B cell (primary cell): ENCODE measurements around the gene CEP95. TPM values are rescaled to one million over a fixed set of nuclear protein-coding genes. Genes with fewer than 3 reads are reported as not detected.

ENCODE experiments used
- ATAC-seq: fragments of 200-7000 bp; cut with Tn5 transposase; one replicate; pipeline ENCODE4 v1.10.0; 2021; ENCODE audit warnings: low read depth, mild to moderate bottlenecking, moderate number of reproducible peaks, moderate library complexity
- CTCF ChIA-PET: fragments of 350-600 bp; sonication (Branson Sonifier 250); formaldehyde crosslinking; loops from one replicate; lab custom pipeline; 2021; ENCODE audit warnings: antibody characterized with exemption, inconsistent platforms; lab: Charles Lee
- POLR2A ChIA-PET: fragments of 350-600 bp; sonication (Branson Sonifier 250); formaldehyde crosslinking; loops from one replicate; lab custom pipeline; 2021; ENCODE audit warnings: antibody characterized with exemption; lab: Charles Lee
- DNase-seq: peaks from one replicate; pipeline ENCODE4 v3.0.0; 2013
- H2AFZ ChIP-seq: 2 replicates; pipeline ENCODE4 v1.6.1; 2012; ENCODE audit warnings: mild to moderate bottlenecking, low read depth, low read length; ENCODE audit not compliant: insufficient read depth, poor library complexity, severe bottlenecking
- H3K27ac ChIP-seq, 2 donors: 1 replicate in 1 of 2; 2 replicates in 1 of 2; pipeline ENCODE4 v1.5.1; 2012 to 2013; ENCODE audit warnings: low read length in 2 of 2, mild to moderate bottlenecking in 2 of 2, moderate library complexity in 1 of 2
- H3K27me3 ChIP-seq, 4 experiments: fragments of 200-600 bp in 1 of 4; sonication (generic) in 1 of 4; replicated peaks in 1 of 4; 1 replicate in 2 of 4; 2 replicates in 2 of 4; pipeline versions ENCODE4 v1.6.1 to v1.7.0; 2013 to 2016; ENCODE audit warnings: low read length in 3 of 4, mild to moderate bottlenecking in 2 of 4, mixed read lengths in 1 of 4, moderate library complexity in 1 of 4; ENCODE audit not compliant: insufficient read depth in 4 of 4, control insufficient read depth in 3 of 4; ENCODE audit errors: control extremely low read depth in 1 of 4
- H3K36me3 ChIP-seq, 2 experiments: replicated peaks in 1 of 2; 1 replicate in 1 of 2; 2 replicates in 1 of 2; pipeline versions ENCODE4 v1.6.1 to v1.7.1; 2013; ENCODE audit warnings: low read length in 1 of 2; ENCODE audit not compliant: insufficient read depth in 2 of 2, control insufficient read depth in 1 of 2; ENCODE audit errors: control extremely low read depth in 1 of 2, extremely low read depth in 1 of 2
- H3K4me1 ChIP-seq, 2 donors: fragments of 200-600 bp in 1 of 2; sonication (generic) in 1 of 2; 1 replicate in 1 of 2; 2 replicates in 1 of 2; pipeline versions ENCODE4 v1.5.1 to v1.6.1; 2013 to 2017; ENCODE audit warnings: low read length in 2 of 2; ENCODE audit not compliant: control insufficient read depth in 2 of 2, insufficient read depth in 2 of 2
- H3K4me2 ChIP-seq: replicated peaks from 2 replicates; pipeline ENCODE3; 2012; ENCODE audit warnings: mild to moderate bottlenecking, low read depth, low read length; ENCODE audit not compliant: poor library complexity, severe bottlenecking
- H3K4me3 ChIP-seq, 5 experiments: fragments of 200-600 bp in 1 of 5; sonication (generic) in 1 of 5; 1 replicate in 3 of 5; 2 replicates in 2 of 5; pipeline versions ENCODE4 v1.5.1 to v1.7.0; 2011 to 2016; ENCODE audit warnings: low read length in 4 of 5, mild to moderate bottlenecking in 4 of 5, low read depth in 2 of 5, control low read depth in 1 of 5, moderate library complexity in 1 of 5; ENCODE audit not compliant: insufficient read depth in 1 of 5; ENCODE audit errors: control extremely low read depth in 1 of 5, extremely low read depth in 1 of 5
- H3K79me2 ChIP-seq: fragments of 200-600 bp; sonication (generic); one replicate; pipeline ENCODE4 v1.6.0; 2016; ENCODE audit warnings: low read length; ENCODE audit not compliant: control insufficient read depth, insufficient read depth
- H3K9ac ChIP-seq: fragments of 200-600 bp; sonication (generic); 2 replicates; pipeline ENCODE4 v1.6.1; 2017; ENCODE audit warnings: mild to moderate bottlenecking, low read length, moderate library complexity
- H3K9me3 ChIP-seq, 3 donors: one replicate each; pipeline versions ENCODE4 v1.6.1 to v1.7.1; 2013; ENCODE audit warnings: low read length in 2 of 3; ENCODE audit not compliant: control insufficient read depth in 2 of 3, insufficient read depth in 1 of 3; ENCODE audit errors: control extremely low read depth in 1 of 3
- H4K20me1 ChIP-seq: 2 replicates; pipeline ENCODE4 v1.6.0; 2012; ENCODE audit warnings: mild to moderate bottlenecking, low read length; ENCODE audit not compliant: insufficient read depth, control insufficient read depth, poor library complexity, severe bottlenecking
- H3K27ac Mint-ChIP-seq: one replicate; pipeline ENCODE4 v1.8.0; 2021; ENCODE audit warnings: mixed read lengths
- H3K27me3 Mint-ChIP-seq: one replicate; pipeline ENCODE4 v1.8.0; 2021; ENCODE audit warnings: mixed read lengths
- H3K4me1 Mint-ChIP-seq: one replicate; pipeline ENCODE4 v1.8.0; 2021; ENCODE audit warnings: mixed read lengths
- H3K4me3 Mint-ChIP-seq: one replicate; pipeline ENCODE4 v1.8.0; 2021; ENCODE audit warnings: mixed read lengths
- H3K9me3 Mint-ChIP-seq: one replicate; pipeline ENCODE4 v1.8.0; 2022; ENCODE audit warnings: mixed read lengths; ENCODE audit not compliant: insufficient read depth
- EZH2 ChIP-seq: IDR thresholded peaks from 2 replicates; pipeline ENCODE4 v1.6.1; 2012; ENCODE audit warnings: borderline replicate concordance, low read depth, mild to moderate bottlenecking, moderate library complexity, low read length; ENCODE audit not compliant: insufficient read depth, poor library complexity, severe bottlenecking
- WGBS: methylation state at CpG from one replicate; pipeline ENCODE4 v1.1.5; 2013; ENCODE audit warnings: missing lambda C conversion rate; ENCODE audit not compliant: insufficient coverage; 5-methylcytosine and 5-hydroxymethylcytosine counted together
- intact Hi-C: fragments of 100-400 bp; cut with micrococcal nuclease; formaldehyde crosslinking; loops from one replicate; pipeline ENCODE4 v1.10.0; 2022
- polyA plus RNA-seq: library from polyadenylated mRNA; depleted of rRNA; stranded (reverse); fragments of >200 nt; gene quantifications from 2 replicates; pipeline ENCODE4 v1.2.3, GENCODE V29; 2012
- total RNA-seq, 2 donors: library from RNA; stranded (reverse); fragments of 120-200 nt in 1 of 2; gene quantifications; 1 replicate in 1 of 2; 2 replicates in 1 of 2; pipeline versions ENCODE4 v1.2.3 to v1.2.4, GENCODE V29; 2013 to 2022
- TF ChIP-seq, protein P1 (sequence below): fragments of 200-600 bp; IDR thresholded peaks from one replicate; pipeline ENCODE4 v1.8.0; 2022; ENCODE audit warnings: antibody characterized with exemption, mild to moderate bottlenecking

CEP95 gene
- total and polyA plus RNA-seq, 2 donors (not counting 1 experiment from before 2014, with no cell fraction given): 71.1 to 122 TPM

DNA sequence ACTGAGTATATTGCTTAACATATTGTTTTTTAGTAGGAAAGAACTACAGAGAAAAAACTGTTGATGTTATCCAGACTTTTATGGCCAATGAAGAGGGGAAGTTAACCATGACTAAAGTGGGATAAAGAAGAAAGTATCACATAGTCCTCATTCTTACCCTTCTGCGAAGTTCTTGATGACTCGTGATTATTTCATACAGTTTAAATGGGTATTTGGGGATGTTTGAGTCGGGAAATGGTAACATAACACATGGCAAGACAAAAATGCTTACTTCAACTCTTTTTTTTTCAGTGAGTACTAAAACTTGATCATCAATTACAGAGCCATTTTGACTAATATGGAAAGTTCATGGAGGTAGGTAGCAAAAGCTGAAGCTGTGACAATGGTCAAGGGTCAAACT is 14.8 kb upstream of the CEP95 start:
- Histone ChIP-seq H3K9ac (no peak overlapping the region), H3K27ac (no peak overlapping the region), H3K27me3 (no peaks in the 10 kb centered on the region), H3K9me3 (no peaks in the 10 kb centered on the region), H2AFZ (no peak overlapping the region), H4K20me1 (no peaks in the 10 kb centered on the region), H3K79me2 (peaks cover 36% of the 10 kb centered on the region), H3K36me3 (peaks cover 2 to 46% of the 10 kb centered on the region in 2 experiments), H3K4me3 (no peak overlapping the region), H3K4me2 (no peak overlapping the region), H3K4me1 (peaks cover 21% of the 10 kb centered on the region in 2 donors)
- no peak for TF ChIP-seq EZH2
- TF ChIP-seq, protein P1, sequence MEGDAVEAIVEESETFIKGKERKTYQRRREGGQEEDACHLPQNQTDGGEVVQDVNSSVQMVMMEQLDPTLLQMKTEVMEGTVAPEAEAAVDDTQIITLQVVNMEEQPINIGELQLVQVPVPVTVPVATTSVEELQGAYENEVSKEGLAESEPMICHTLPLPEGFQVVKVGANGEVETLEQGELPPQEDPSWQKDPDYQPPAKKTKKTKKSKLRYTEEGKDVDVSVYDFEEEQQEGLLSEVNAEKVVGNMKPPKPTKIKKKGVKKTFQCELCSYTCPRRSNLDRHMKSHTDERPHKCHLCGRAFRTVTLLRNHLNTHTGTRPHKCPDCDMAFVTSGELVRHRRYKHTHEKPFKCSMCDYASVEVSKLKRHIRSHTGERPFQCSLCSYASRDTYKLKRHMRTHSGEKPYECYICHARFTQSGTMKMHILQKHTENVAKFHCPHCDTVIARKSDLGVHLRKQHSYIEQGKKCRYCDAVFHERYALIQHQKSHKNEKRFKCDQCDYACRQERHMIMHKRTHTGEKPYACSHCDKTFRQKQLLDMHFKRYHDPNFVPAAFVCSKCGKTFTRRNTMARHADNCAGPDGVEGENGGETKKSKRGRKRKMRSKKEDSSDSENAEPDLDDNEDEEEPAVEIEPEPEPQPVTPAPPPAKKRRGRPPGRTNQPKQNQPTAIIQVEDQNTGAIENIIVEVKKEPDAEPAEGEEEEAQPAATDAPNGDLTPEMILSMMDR: no peak
- DNase-seq (no peak), ATAC-seq (no peak)
- CTCF ChIA-PET: interaction anchor here (0.7 to 5.9 kb wide), 10 partner anchors 10 to 740 kb away, joined by 3 to 199 read pairs (median 6); partner anchors contain the start of genes CEP95 and DDX5
- WGBS: no CpG with 5 or more reads among the region's 3 CpGs
- no peaks in the 10 kb centered on the region for H3K27me3 Mint-ChIP-seq
- intact Hi-C loops: loop anchor here (1.0 kb wide), 2 partner anchors 15 to 72 kb away; no protein-coding TSS in a partner anchor
- no peak overlapping the region for H3K27ac Mint-ChIP-seq
- H3K4me3 Mint-ChIP-seq: no peak overlapping the region
- peaks cover 29% of the 10 kb centered on the region for H3K4me1 Mint-ChIP-seq
- H3K9me3 Mint-ChIP-seq: no peaks in the 10 kb centered on the region
- POLR2A ChIA-PET: interaction anchor here (1.5 to 2.0 kb wide), 2 partner anchors 13 to 15 kb away, joined by 6 to 9 read pairs; partner anchors contain the start of genes CEP95 and DDX5

DNA sequence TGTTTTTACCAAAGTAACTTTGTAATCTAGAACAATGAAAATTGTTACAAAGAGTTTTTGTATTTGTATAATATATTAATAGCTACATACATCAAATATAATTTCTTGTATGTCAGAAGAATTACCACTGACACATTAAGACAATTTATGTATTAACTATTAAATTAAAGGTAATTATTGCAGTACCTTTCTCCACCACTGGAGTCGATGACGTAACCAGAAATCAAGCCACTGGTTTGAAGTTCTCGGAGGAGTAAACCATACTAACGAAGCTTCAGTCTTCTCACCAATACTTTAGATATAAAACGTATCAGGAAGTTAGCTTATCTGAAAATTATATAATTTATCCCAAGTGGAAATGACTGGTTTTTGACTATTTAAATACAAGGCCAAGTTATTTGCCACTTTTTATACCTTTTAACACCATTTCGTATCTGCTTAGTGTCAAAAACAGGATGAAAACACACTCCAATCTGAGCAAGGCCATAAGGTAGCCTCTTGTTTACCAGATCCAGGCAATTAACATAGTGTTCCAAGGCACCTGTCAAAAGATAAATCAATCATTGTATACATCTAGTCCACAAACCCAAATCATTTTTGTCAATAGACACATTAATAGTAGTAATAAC is 14.2 kb upstream of the CEP95 start:
- ATAC-seq (no peak), DNase-seq (peak; percentile 59)
- Histone ChIP-seq H3K4me3 (no peak overlapping the region), H3K27me3 (no peaks in the 10 kb centered on the region), H3K9me3 (no peaks in the 10 kb centered on the region), H3K9ac (no peak overlapping the region), H4K20me1 (no peaks in the 10 kb centered on the region), H3K27ac (peak overlapping the region in 1 of 2 donors; percentile 29), H3K4me1 (peaks cover 25 to 27% of the 10 kb centered on the region in 2 donors), H3K36me3 (peaks cover 2 to 46% of the 10 kb centered on the region in 2 experiments), H2AFZ (no peak overlapping the region), H3K79me2 (peaks cover 36% of the 10 kb centered on the region), H3K4me2 (no peak overlapping the region)
- intact Hi-C loops: loop anchor here (1.0 kb wide), 1 partner anchor 15 kb away; no protein-coding TSS in a partner anchor
- H3K4me1 Mint-ChIP-seq: peaks cover 35% of the 10 kb centered on the region
- WGBS: 78% methylated on average over 1 of the region's 6 CpGs
- no peak overlapping the region for H3K4me3 Mint-ChIP-seq
- H3K27ac Mint-ChIP-seq: peak overlapping the region; percentile 10
- no peak for TF ChIP-seq EZH2
- TF ChIP-seq, protein P1: peak; percentile 75
- H3K9me3 Mint-ChIP-seq: no peaks in the 10 kb centered on the region
- H3K27me3 Mint-ChIP-seq: no peaks in the 10 kb centered on the region
- ChIA-PET POLR2A (interaction anchor here (0.9 to 2.0 kb wide), 2 partner anchors 13 to 14 kb away, joined by 5 to 9 read pairs; partner anchors contain the start of genes CEP95 and DDX5), CTCF (interaction anchor here (0.7 to 5.9 kb wide), 9 partner anchors 9 to 186 kb away, joined by 3 to 199 read pairs (median 5); partner anchors contain the start of genes CEP95 and DDX5)
